Pancreas (tissue), 10 donors: Measurements from ENCODE around the gene TMUB1. TPM values are rescaled to one million over a fixed set of nuclear protein-coding genes. Genes with fewer than 3 reads are reported as not detected.
A peak's percentile ranks its signal among the peaks of the same experiment; 100 is the strongest.

ENCODE experiments used
- ATAC-seq, 4 donors: fragments of 200-7000 bp; cut with Tn5 transposase; one replicate each; pipeline versions ENCODE4 v1.8.0 to v1.9.1; 2020; ENCODE audit warnings: mild to moderate bottlenecking in 4 of 4, moderate library complexity in 4 of 4
- DNase-seq, 6 donors: peaks; one replicate each; pipeline ENCODE4 v3.0.0-alpha.2; 2020
- FAIRE-seq: peaks from 2 replicates; lab custom pipeline; 2012; peaks lifted over from hg19 to GRCh38; lab: Jason Lieb, UNC
- H3K27ac ChIP-seq, 4 donors: fragments of 200-600 bp; sonication (generic); 1 replicate in 3 of 4; 2 replicates in 1 of 4; pipeline versions ENCODE4 v1.5.0 to v1.8.0; 2020
- H3K27me3 ChIP-seq, 4 donors: fragments of 200-600 bp; one replicate each; pipeline ENCODE4 v1.8.0; 2021
- H3K36me3 ChIP-seq, 3 donors: fragments of 200-600 bp; sonication (generic) in 1 of 3; one replicate each; pipeline versions ENCODE4 v1.5.0 to v1.8.0; 2020 to 2021
- H3K4me1 ChIP-seq, 3 donors: fragments of 200-600 bp; one replicate each; pipeline ENCODE4 v1.8.0; 2021
- H3K4me3 ChIP-seq, 4 donors: fragments of 200-600 bp; sonication (generic) in 2 of 4; one replicate each; pipeline versions ENCODE4 v1.5.0 to v1.8.0; 2020 to 2021
- H3K9me3 ChIP-seq, 4 donors: fragments of 200-600 bp; one replicate each; pipeline ENCODE4 v1.8.0; 2021
- WGBS, 2 donors: extraction: QIAGEN DNeasy Blood & Tissue Kit; methylation state at CpG; one replicate each; pipeline ENCODE4 v1.1.7; 2013; 5-methylcytosine and 5-hydroxymethylcytosine counted together
- intact Hi-C, 3 donors: fragments of 100-400 bp; cut with DNase I; formaldehyde crosslinking; loops; one replicate each; pipeline versions ENCODE4 v1.11.1 to v1.14.2; 2022
- polyA plus RNA-seq, 2 donors: library from polyadenylated mRNA; stranded (reverse); fragments of 200-250 nt; gene quantifications; one replicate each; pipeline ENCODE4 v1.2.3, GENCODE V29; 2013
- total RNA-seq, 6 donors: library from RNA; stranded (reverse); fragmentation: NEBNext Ultra II Directional in 4 of 6; extraction: Animal tissue kit (Norgen Biotek cat#: 25700) in 4 of 6; gene quantifications; one replicate each; pipeline versions ENCODE4 v1.2.1 to v1.2.4, GENCODE V29; 2021 to 2023
- TF ChIP-seq, protein P1 (sequence below), 4 donors: fragments of 200-600 bp; sonication (generic) in 3 of 4; IDR thresholded peaks; one replicate each; pipeline versions ENCODE4 v1.5.0 to v1.8.0; 2021; ENCODE audit warnings: antibody characterized with exemption in 4 of 4
- donor health status: healthy with polysubstance abuse.
- donor health status: DM: no; HTN: no; CAD: no; lungs with moderate emphysema.
- donor health status: DM: no; HTN: no; CAD: no.
- donor health status: control.
- donor health status: control.
- donor health status: Bipolar disorder and iron deficiency.
- donor health status: DM: yes; HTN: yes; CAD: no.
- donor health status: DM: no; HTN: no; CAD: no.
- donor health status: DM: no; HTN: no; CAD: no.
- donor health status: DM: yes; HTN: yes; CAD: no.

Gene TMUB1
- total and polyA plus RNA-seq, 8 donors = 34.5 to 103 (median 44.1) TPM

DNA sequence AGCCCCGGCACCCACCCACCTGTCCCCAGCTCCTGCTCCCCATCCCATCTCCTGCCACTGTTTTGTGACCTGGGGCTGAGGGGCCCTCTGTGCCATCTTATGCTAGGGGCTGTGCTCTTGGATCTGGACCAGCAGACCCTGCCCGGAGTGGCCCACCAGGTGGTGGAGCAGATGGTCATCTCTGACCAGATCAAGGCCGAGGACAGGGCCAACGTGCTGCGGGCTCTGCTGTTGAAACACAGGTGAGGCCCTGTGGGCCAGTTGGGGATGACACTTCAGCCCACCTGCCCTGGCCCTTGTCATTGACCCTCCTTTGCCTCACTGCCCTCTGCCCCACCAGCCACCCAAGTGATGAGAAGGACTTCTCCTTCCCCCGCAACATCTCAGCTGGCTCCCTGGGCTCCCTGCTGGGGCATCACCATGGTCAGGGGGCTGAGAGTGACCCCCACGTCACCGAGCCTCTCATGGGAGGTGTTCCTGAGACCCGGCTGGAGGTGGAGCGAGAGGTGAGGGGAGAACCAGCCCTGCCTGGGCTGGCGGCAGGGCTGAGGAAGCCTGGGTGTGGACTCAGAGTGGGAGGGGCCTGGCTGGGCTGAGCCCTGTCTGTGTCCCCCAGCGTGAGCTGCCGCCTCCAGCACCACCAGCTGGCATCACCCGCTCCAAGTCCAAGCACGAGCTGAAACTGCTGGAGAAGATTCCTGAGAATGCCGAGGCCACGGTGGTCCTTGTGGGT is 13.3 kb downstream of the TMUB1 start:
- peaks cover 0 to 4% (median 0%) of the 10 kb centered on the region in 3 donors for H3K4me1 ChIP-seq
- H3K4me3 ChIP-seq = no peak overlapping the region
- no peaks in the 10 kb centered on the region for H3K9me3 ChIP-seq
- intact Hi-C loops = no loop called here
- peak in 1 of 6 donors; percentile 69 for DNase-seq
- 91 to 94% methylated on average over 17 of the region's 17 CpGs for WGBS, 2 donors
- H3K36me3 ChIP-seq = peaks cover 3 to 79% (median 51%) of the 10 kb centered on the region in 3 donors
- H3K27ac ChIP-seq = no peak overlapping the region
- ATAC-seq = no peak
- TF ChIP-seq, protein P1, sequence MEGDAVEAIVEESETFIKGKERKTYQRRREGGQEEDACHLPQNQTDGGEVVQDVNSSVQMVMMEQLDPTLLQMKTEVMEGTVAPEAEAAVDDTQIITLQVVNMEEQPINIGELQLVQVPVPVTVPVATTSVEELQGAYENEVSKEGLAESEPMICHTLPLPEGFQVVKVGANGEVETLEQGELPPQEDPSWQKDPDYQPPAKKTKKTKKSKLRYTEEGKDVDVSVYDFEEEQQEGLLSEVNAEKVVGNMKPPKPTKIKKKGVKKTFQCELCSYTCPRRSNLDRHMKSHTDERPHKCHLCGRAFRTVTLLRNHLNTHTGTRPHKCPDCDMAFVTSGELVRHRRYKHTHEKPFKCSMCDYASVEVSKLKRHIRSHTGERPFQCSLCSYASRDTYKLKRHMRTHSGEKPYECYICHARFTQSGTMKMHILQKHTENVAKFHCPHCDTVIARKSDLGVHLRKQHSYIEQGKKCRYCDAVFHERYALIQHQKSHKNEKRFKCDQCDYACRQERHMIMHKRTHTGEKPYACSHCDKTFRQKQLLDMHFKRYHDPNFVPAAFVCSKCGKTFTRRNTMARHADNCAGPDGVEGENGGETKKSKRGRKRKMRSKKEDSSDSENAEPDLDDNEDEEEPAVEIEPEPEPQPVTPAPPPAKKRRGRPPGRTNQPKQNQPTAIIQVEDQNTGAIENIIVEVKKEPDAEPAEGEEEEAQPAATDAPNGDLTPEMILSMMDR (IDR thresholded peaks at IDR 0.05) = no peak
- FAIRE-seq = no peak
- no peaks in the 10 kb centered on the region for H3K27me3 ChIP-seq

DNA sequence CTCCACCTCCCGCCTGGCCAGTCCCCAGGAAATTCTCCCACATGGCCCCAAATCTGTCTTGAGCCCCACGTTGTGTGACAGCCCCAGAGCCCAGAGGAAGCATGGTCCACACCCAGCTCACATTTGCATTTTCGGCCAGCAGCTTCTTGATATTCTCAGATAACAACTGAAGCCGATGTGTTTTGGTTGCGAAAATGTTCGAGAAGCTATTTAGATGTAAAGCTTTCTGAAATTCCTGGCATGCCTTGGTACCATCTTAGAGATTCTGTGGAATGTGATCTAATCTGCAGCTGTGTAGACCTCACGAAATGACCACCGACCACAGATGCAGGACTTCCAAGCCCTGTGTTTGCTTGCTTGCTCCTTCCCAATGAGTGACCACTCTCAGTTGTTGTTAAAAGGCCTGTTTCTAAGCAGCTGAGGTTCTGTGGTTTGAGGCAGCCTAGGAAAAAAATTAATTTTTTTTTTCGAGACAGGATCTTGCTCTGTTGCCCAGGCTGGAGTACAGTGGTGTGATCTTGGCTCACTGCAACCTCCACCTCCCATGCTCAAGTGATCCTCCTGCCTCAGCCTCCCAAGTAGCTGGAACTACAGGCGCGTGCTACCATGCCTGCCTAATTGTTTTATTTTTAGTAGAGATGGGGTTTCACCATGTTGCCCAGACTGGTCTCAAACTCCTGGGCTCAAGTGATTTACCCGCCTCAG is 15.1 kb downstream of the TMUB1 start:
- no peak for FAIRE-seq
- TF ChIP-seq, protein P1 (IDR thresholded peaks at IDR 0.05) = no peak
- 84 to 87% methylated on average over 12 of the region's 12 CpGs for WGBS, 2 donors
- peaks cover 3 to 69% (median 47%) of the 10 kb centered on the region in 3 donors for H3K36me3 ChIP-seq
- H3K27ac ChIP-seq = no peak overlapping the region
- H3K27me3 ChIP-seq = no peaks in the 10 kb centered on the region
- no peak overlapping the region for H3K4me3 ChIP-seq
- ATAC-seq = no peak
- peaks cover 0 to 18% (median 0%) of the 10 kb centered on the region in 3 donors for H3K4me1 ChIP-seq
- DNase-seq = no peak
- intact Hi-C loops = no loop called here
- no peaks in the 10 kb centered on the region for H3K9me3 ChIP-seq

DNA sequence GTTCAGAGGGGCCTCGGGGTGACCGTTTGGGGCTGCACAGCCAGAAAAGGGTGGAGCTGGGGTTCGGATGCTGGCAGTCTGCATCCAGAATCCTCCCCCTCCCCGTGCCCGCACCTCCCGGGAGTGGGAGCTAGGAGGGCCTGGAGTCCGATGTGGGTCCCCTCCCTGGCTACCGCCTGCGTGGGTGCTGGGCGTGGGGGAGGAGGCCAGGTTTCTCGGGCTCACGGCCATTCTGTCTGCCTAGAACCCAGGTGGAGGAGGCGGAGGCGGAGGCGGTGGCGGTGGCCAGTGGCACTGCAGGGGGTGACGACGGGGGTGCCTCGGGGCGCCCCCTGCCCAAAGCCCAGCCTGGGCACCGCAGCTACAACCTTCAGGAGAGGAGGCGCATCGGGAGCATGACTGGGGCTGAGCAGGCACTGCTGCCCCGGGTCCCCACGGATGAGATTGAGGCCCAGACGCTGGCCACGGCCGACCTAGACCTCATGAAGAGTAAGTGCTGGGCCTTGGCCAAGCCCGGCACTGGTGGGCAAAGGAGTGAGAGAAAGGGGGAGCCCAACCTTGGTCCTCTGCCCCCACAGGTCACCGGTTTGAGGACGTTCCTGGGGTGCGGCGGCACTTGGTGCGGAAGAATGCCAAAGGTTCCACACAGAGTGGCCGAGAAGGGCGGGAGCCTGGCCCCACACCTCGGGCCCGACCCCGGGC is 16.9 kb downstream of the TMUB1 start:
- Histone ChIP-seq H3K4me3 (no peak overlapping the region), H3K36me3 (peaks cover 3 to 60% (median 36%) of the 10 kb centered on the region in 3 donors), H3K9me3 (no peaks in the 10 kb centered on the region), H3K27me3 (no peaks in the 10 kb centered on the region), H3K27ac (no peak overlapping the region), H3K4me1 (peaks cover 5 to 24% (median 7%) of the 10 kb centered on the region in 3 donors)
- TF ChIP-seq, protein P1 (IDR thresholded peaks at IDR 0.05) = no peak
- intact Hi-C loops = no loop called here
- 90 to 91% methylated on average over 35 to 39 of the region's 39 CpGs for WGBS, 2 donors
- FAIRE-seq (no peak), DNase-seq (no peak), ATAC-seq (no peak)

DNA sequence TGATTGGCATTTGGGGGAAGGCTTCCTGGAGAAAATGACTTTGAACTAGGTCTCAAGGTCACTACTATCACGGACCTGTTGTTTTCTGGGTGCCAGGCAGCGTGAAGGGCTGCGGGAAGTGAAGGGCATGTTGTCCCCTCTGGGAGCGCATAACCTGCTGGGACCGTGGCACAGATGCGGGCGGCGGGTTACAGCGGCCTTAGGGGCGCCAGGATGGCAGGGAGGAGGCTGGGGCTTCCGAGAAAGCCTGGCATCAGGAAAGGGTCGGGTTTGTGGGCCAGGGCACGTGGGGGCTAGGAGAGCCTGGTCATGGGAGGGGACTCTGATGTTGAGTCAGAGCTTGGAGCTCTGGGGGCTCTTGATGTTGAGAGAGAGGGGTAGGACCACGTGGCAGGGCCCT is 17.8 kb downstream of the TMUB1 start:
- H3K27ac ChIP-seq = no peak overlapping the region
- intact Hi-C loops = loop anchor here in 1 of 3 donors (2.0 kb wide), 1 partner anchor 13 kb away; no protein-coding TSS in a partner anchor
- ATAC-seq (no peak), DNase-seq (no peak), FAIRE-seq (no peak)
- H3K27me3 ChIP-seq = no peaks in the 10 kb centered on the region
- TF ChIP-seq, protein P1 (IDR thresholded peaks at IDR 0.05) = no peak
- H3K4me1 ChIP-seq = peaks cover 9 to 26% (median 15%) of the 10 kb centered on the region in 3 donors
- H3K9me3 ChIP-seq = no peaks in the 10 kb centered on the region
- no peak overlapping the region for H3K4me3 ChIP-seq
- WGBS, 2 donors = 64 to 71% methylated on average over 14 of the region's 14 CpGs
- peaks cover 3 to 51% (median 31%) of the 10 kb centered on the region in 3 donors for H3K36me3 ChIP-seq
